SU-DHL-6 (cell line): Measurements from ENCODE around the gene CGREF1.

Source experiments
- CTCF ChIP-seq: fragments of 200-600 bp; sonication (generic); IDR thresholded peaks from one replicate; pipeline ENCODE4 v1.5.1; 2017; ENCODE audit warnings: antibody characterized with exemption, mild to moderate bottlenecking, low read length, moderate library complexity; ENCODE audit not compliant: insufficient read depth, poor library complexity, severe bottlenecking
- EZH2phosphoT487 ChIP-seq: fragments of 200-600 bp; sonication (generic), shearing (Covaris generic); conservative IDR thresholded peaks from 2 replicates; pipeline ENCODE4 v1.6.1; 2018; ENCODE audit warnings: mild to moderate bottlenecking, antibody characterized with exemption, low read length, moderate library complexity, mixed read lengths

GRCh38 chr2:27126252-27126710, 7.4 kb upstream of the CGREF1 start:
- no peak for TF ChIP-seq CTCF
- TF ChIP-seq EZH2phosphoT487: no peak
